Heart right ventricle (tissue), 16 donors: ENCODE measurements around the gene UNC5B. TPM values are rescaled to one million over a fixed set of nuclear protein-coding genes. Genes with fewer than 3 reads are reported as not detected.

Source experiments
- ATAC-seq, 8 donors: fragments of 200-7000 bp; cut with Tn5 transposase; one replicate each; pipeline ENCODE4 v1.9.1; 2020; ENCODE audit warnings: mild to moderate bottlenecking in 8 of 8, moderate library complexity in 8 of 8, moderate number of reproducible peaks in 1 of 8
- DNase-seq, 2 donors: peaks; one replicate each; pipeline ENCODE4 v3.0.0-alpha.2; 2020
- H3K27ac ChIP-seq, 10 donors: fragments of 200-600 bp; sonication (generic) in 2 of 10; one replicate each; pipeline versions ENCODE4 v1.5.0 to v1.8.0; 2020 to 2022; ENCODE audit warnings: mild to moderate bottlenecking in 3 of 10
- H3K27me3 ChIP-seq, 7 donors: fragments of 200-600 bp; one replicate each; pipeline ENCODE4 v1.8.0; 2021 to 2022; ENCODE audit warnings: mild to moderate bottlenecking in 2 of 7
- H3K36me3 ChIP-seq, 9 donors: fragments of 200-600 bp; sonication (generic) in 1 of 9; one replicate each; pipeline versions ENCODE4 v1.5.0 to v1.8.0; 2020 to 2022; ENCODE audit warnings: mild to moderate bottlenecking in 2 of 9
- H3K4me1 ChIP-seq, 9 donors: fragments of 200-600 bp; sonication (generic) in 1 of 9; one replicate each; pipeline versions ENCODE4 v1.5.0 to v1.8.0; 2020 to 2022; ENCODE audit warnings: mild to moderate bottlenecking in 4 of 9
- H3K4me3 ChIP-seq, 10 donors: fragments of 200-600 bp; sonication (generic) in 2 of 10; one replicate each; pipeline versions ENCODE4 v1.5.0 to v1.8.0; 2020 to 2022; ENCODE audit warnings: mild to moderate bottlenecking in 7 of 10, moderate library complexity in 2 of 10
- H3K9me3 ChIP-seq, 11 donors: fragments of 200-600 bp in 10 of 11; sonication (generic) in 2 of 11; one replicate each; pipeline versions ENCODE4 v1.5.0 to v1.8.0; 2013 to 2022; ENCODE audit warnings: mild to moderate bottlenecking in 2 of 11, control low read depth in 1 of 11, moderate library complexity in 1 of 11
- WGBS, 2 donors: extraction: QIAGEN DNeasy Blood & Tissue Kit; methylation state at CpG; one replicate each; pipeline ENCODE4 v1.1.7; 2013; ENCODE audit warnings: inconsistent platforms in 1 of 2; 5-methylcytosine and 5-hydroxymethylcytosine counted together
- intact Hi-C, 10 donors: fragments of 100-400 bp; cut with DNase I; formaldehyde crosslinking; loops; one replicate each; pipeline versions ENCODE4 v1.11.1 to v1.14.2; 2022
- polyA plus RNA-seq, 2 donors: library from polyadenylated mRNA; stranded (reverse); fragments of 200-250 nt; gene quantifications; one replicate each; pipeline ENCODE4 v1.2.3, GENCODE V29; 2013
- total RNA-seq, 10 donors: library from RNA; stranded (reverse); fragmentation: NEBNext Ultra II Directional in 3 of 10; extraction: Animal tissue kit (Norgen Biotek cat#: 25700) in 3 of 10; gene quantifications; one replicate each; pipeline versions ENCODE4 v1.2.1 to v1.2.4, GENCODE V29; 2021 to 2023
- TF ChIP-seq, protein P1 (sequence below), 9 donors: fragments of 200-600 bp; sonication (generic) in 2 of 9; IDR thresholded peaks; one replicate each; pipeline versions ENCODE4 v1.5.0 to v1.8.0; 2021 to 2022; ENCODE audit warnings: antibody characterized with exemption in 9 of 9, mild to moderate bottlenecking in 5 of 9, moderate library complexity in 1 of 9
- donor health status: Arrhythmogenic right ventricular cardiomyopathy.
- donor health status: ischemic (EF 13 %, LVEDD 7.1; RV severe dilation, severe dysfunction).
- donor health status: healthy with polysubstance abuse.
- donor health status: DM: no; HTN: yes; CAD: no.
- donor health status: DM: no; HTN: no; CAD: no.
- donor health status: ischemic (EF 25% LVEDD 6.9; RV normal size, moderate dysfunction).
- donor health status: ischemic (EF 25% LVEDD 5.7; RV mildly dilated, moderate dysfunction).
- donor health status: healthy.
- donor health status: DM: yes; HTN: yes; CAD: no.
- donor health status: Ischemic cardiomyopathy.
- donor health status: ischemic (EF 35%, LVEDD 5.7; RV mildly dilated, moderate dysfunction).
- donor health status: nonischemic (EF 11% LVEDD 7.7; RV severe dilation, severe dysfunction).
- donor health status: DM: yes; HTN: yes; CAD: no.
- donor health status: PGD.
- donor health status: ischemic (EF 29% LVEDD 5.4; RV normal size, mild dysfunction).
- donor health status: nonischemic (EF 23%, LVEDD 6.1; RV moderate dilation, normal function).

Gene UNC5B
- total and polyA plus RNA-seq, 12 donors, result 3.3 to 20.6 (median 12.1) TPM

- 78 to 85% methylated on average over 19 of the region's 19 CpGs for WGBS, 2 donors
- H3K4me1 ChIP-seq, result peaks cover 8 to 45% (median 15%) of the 10 kb centered on the region in 9 donors
- ATAC-seq (peak in 2 of 8 donors; percentile 3 to 32), DNase-seq (no peak)
- intact Hi-C loops, result loop anchor here in 1 of 10 donors (5.0 kb wide), 1 partner anchor 362 kb away; no protein-coding TSS in a partner anchor
- no peak overlapping the region for H3K27ac ChIP-seq
- no peak overlapping the region for H3K4me3 ChIP-seq
- H3K27me3 ChIP-seq, result no peaks in the 10 kb centered on the region
- TF ChIP-seq, protein P1, sequence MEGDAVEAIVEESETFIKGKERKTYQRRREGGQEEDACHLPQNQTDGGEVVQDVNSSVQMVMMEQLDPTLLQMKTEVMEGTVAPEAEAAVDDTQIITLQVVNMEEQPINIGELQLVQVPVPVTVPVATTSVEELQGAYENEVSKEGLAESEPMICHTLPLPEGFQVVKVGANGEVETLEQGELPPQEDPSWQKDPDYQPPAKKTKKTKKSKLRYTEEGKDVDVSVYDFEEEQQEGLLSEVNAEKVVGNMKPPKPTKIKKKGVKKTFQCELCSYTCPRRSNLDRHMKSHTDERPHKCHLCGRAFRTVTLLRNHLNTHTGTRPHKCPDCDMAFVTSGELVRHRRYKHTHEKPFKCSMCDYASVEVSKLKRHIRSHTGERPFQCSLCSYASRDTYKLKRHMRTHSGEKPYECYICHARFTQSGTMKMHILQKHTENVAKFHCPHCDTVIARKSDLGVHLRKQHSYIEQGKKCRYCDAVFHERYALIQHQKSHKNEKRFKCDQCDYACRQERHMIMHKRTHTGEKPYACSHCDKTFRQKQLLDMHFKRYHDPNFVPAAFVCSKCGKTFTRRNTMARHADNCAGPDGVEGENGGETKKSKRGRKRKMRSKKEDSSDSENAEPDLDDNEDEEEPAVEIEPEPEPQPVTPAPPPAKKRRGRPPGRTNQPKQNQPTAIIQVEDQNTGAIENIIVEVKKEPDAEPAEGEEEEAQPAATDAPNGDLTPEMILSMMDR (IDR thresholded peaks at IDR 0.05), result no peak
- peaks cover 0 to 46% (median 9%) of the 10 kb centered on the region in 9 donors for H3K36me3 ChIP-seq
- no peaks in the 10 kb centered on the region for H3K9me3 ChIP-seq
Measured at GRCh38 chr10:71278691-71279588, 66.6 kb downstream of the UNC5B start.

DNA sequence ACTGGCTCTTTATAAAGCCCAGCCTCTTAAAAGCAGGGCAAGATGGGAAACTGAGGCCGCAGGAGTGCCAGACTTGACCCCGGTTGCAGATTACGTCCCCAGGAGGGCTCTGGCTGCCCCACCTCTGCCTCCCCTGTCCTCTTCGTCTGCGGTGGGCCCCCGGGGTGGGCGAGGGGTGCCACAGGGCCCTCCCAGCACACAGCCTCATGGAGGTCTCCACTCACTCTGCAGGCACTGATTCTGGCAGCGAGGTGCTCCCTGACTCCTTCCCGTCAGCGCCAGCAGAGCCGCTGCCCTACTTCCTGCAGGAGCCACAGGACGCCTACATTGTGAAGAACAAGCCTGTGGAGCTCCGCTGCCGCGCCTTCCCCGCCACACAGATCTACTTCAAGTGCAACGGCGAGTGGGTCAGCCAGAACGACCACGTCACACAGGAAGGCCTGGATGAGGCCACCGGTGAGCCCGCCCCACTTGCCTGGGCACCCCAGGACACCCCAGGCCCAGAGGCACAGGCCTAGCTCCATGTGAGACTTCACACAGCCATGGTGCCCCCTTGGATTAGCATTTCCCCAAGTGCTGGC, 67.3 kb downstream of the UNC5B start:
- H3K27ac ChIP-seq, result no peak overlapping the region
- peaks cover 5 to 38% (median 12%) of the 10 kb centered on the region in 9 donors for H3K4me1 ChIP-seq
- intact Hi-C loops, result loop anchor here in 5 of 10 donors (5.0 to 10.0 kb wide), 4 partner anchors 275 to 372 kb away; no protein-coding TSS in a partner anchor
- no peak overlapping the region for H3K4me3 ChIP-seq
- H3K27me3 ChIP-seq, result no peaks in the 10 kb centered on the region
- 82 to 92% methylated on average over 22 of the region's 22 CpGs for WGBS, 2 donors
- peaks cover 0 to 53% (median 9%) of the 10 kb centered on the region in 9 donors for H3K36me3 ChIP-seq
- DNase-seq, result no peak
- no peaks in the 10 kb centered on the region for H3K9me3 ChIP-seq
- ATAC-seq, result peak in 2 of 8 donors; percentile 9 to 14
- TF ChIP-seq, protein P1 (IDR thresholded peaks at IDR 0.05), result no peak

GRCh38 chr10:71280216-71280615, 67.8 kb downstream of the UNC5B start:
- DNase-seq, result no peak
- intact Hi-C loops, result loop anchor here in 5 of 10 donors (5.0 to 10.0 kb wide), 3 partner anchors 275 to 373 kb away; no protein-coding TSS in a partner anchor
- H3K4me3 ChIP-seq, result no peak overlapping the region
- WGBS, 2 donors, result 83 to 86% methylated on average over 5 of the region's 5 CpGs
- peaks cover 0 to 58% (median 9%) of the 10 kb centered on the region in 9 donors for H3K36me3 ChIP-seq
- no peak overlapping the region for H3K27ac ChIP-seq
- no peaks in the 10 kb centered on the region for H3K27me3 ChIP-seq
- no peaks in the 10 kb centered on the region for H3K9me3 ChIP-seq
- TF ChIP-seq, protein P1 (IDR thresholded peaks at IDR 0.05), result no peak
- no peak for ATAC-seq
- H3K4me1 ChIP-seq, result peaks cover 1 to 34% (median 6%) of the 10 kb centered on the region in 9 donors

DNA sequence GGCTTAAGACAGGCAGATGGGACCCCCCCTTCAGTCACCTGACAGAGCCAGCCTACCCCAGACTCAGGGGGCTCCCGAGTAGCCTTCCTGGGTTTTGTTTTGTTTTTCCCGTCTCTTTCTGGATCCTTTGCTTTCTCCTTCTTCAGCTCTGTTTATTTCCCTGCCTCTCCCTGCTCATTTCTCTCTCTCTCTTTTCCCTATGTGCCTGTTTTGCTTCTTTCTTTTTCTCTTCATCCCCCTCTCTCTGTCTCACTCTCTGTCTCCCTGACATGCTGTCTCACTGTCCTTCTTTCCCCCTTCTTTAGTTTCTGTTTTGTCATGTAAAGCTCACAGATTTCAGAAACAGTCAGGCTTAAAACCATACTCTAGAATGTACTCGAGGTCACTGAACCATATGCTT, 68.5 kb downstream of the UNC5B start:
- ATAC-seq (no peak), DNase-seq (no peak)
- 44 to 61% methylated on average over 3 of the region's 3 CpGs for WGBS, 2 donors
- H3K27me3 ChIP-seq, result no peaks in the 10 kb centered on the region
- H3K9me3 ChIP-seq, result no peaks in the 10 kb centered on the region
- no peak overlapping the region for H3K27ac ChIP-seq
- TF ChIP-seq, protein P1 (IDR thresholded peaks at IDR 0.05), result no peak
- peaks cover 0 to 31% (median 4%) of the 10 kb centered on the region in 9 donors for H3K4me1 ChIP-seq
- H3K36me3 ChIP-seq, result peaks cover 0 to 64% (median 9%) of the 10 kb centered on the region in 9 donors
- intact Hi-C loops, result loop anchor here in 5 of 10 donors (5.0 to 10.0 kb wide), 3 partner anchors 276 to 374 kb away; no protein-coding TSS in a partner anchor
- H3K4me3 ChIP-seq, result no peak overlapping the region
